Fibroblast of pulmonary artery (primary cell): Measurements from ENCODE around the gene NDUFV3.

ENCODE experiments used
- DNase-seq: peaks from one replicate; pipeline ENCODE4 v3.0.0-alpha.2; 2010; ENCODE audit warnings: low read depth
- H3K4me3 ChIP-seq: replicated peaks from 2 replicates; pipeline ENCODE4 v1.5.1; 2011; ENCODE audit warnings: low read depth, mild to moderate bottlenecking, control low read depth, low read length, moderate library complexity
- CTCF ChIP-seq: IDR thresholded peaks from 2 replicates; pipeline ENCODE4 v1.5.1; 2011; ENCODE audit warnings: mild to moderate bottlenecking, control low read depth, low read length, inconsistent platforms; ENCODE audit errors: missing control alignments

NDUFV3 gene

DNA sequence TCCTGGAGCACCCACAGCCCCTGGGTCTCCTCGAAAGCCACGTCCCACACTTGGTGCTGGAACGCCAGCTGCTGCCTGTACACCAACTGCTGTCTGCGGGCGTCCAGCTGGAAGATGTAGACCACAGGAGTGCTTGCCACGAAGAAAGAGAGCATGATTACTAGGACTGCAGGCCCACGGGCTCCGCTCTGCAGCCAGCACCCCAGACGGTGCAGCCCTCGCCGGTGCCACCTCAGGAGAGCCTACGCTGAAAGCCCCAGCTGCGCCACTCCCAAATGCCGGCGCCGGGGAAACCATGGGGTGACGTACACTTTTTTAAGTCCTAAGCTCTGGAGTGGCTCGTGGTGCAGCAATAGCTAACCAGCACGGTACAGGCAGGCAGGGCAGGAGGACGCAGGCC, 39.5 kb upstream of the NDUFV3 start:
- no peak for DNase-seq
- no peak for TF ChIP-seq CTCF

GRCh38 chr21:42854246-42855010, 38.7 kb upstream of the NDUFV3 start:
- DNase-seq = no peak
- no peak overlapping the region for H3K4me3 ChIP-seq
- TF ChIP-seq CTCF = no peak

More for the DNA sequence above, 39.5 kb upstream of the NDUFV3 start:
- H3K4me3 ChIP-seq = no peak overlapping the region

- no peak overlapping the region for H3K4me3 ChIP-seq
- DNase-seq = no peak
- no peak for TF ChIP-seq CTCF
Measured at GRCh38 chr21:42855171-42855936, 37.8 kb upstream of the NDUFV3 start.

- no peak for DNase-seq
- no peak for TF ChIP-seq CTCF
- no peak overlapping the region for H3K4me3 ChIP-seq
Measured at GRCh38 chr21:42855937-42856335, 37.2 kb upstream of the NDUFV3 start.

- no peak overlapping the region for H3K4me3 ChIP-seq
- DNase-seq = no peak
- no peak for TF ChIP-seq CTCF
Measured at GRCh38 chr21:42857216-42857615, 35.9 kb upstream of the NDUFV3 start.

DNA sequence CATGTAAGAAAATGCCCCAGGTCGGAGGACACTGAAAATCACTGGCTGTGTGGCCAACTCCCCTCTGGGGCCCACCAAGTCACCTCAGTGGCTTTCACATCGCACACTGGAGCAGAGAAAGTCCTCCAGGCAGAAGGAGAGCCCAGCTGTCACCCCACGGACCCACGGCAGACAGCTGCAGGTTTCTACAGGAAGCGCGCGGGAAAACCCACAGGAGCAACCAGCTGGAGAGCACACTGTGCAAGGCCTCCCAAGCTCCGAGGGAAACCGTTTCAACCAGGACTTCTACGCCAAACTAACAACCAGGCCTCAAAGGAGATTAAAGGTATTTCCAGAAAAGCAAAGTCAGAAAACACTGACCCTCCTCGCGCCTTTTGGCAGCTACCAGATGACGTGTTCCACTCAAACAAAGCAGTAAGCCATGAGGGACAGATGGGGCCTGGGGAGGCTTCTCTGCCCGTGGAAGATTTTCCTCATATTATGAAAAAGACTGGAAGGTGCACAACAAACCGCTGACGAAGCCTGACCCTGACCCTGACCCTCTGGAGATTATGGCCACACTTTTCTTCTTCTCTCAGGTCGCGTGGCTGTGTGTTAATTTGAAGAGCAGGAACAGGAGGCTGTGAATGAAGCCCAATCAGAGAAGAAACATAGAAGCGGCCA, 34.8 kb upstream of the NDUFV3 start:
- H3K4me3 ChIP-seq = no peak overlapping the region
- DNase-seq = no peak
- TF ChIP-seq CTCF = no peak
